ENCODE results near the gene CIAO2A.
A peak's percentile ranks its signal among the peaks of the same experiment; 100 is the strongest.

Gene CIAO2A

GRCh38 chr15:64093627-64094417 lies at the start of gene CIAO2A:
Gene CIAO2A, minus strand, starts transcription at chr15:64093838. Its CDS starts 70 bp downstream, at chr15:64093768.
- H3K4me3 ChIP-seq (ENCODE audit: low read depth, low read length), result peak within 1 kb of the TSS; percentile 71
- peak; percentile 99 for DNase-seq (ENCODE audit: low read depth)
- TF ChIP-seq CTCF (IDR thresholded peaks at IDR 0.05; ENCODE audit: low read depth, low read length, missing control alignments), result no peak

DNA sequence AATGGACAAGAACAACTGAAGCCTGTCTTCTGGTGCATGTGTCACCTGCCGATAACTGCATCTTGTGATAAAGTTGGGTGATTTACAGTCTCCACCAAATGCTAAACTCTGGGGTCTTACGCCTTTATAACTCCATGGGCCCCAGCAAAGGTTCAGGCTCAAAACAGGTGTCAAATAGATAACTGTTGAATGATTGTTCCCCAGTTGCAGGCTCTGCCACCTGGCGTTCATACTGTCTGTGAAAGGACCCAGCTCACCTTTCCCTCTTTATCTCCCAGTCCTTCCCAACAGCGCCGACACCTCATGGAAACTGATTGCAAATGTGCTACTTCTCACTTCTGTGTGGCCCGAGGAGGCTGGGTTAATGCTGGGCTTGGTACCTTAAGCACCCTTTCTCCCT lies 49.6 kb upstream of the CIAO2A start:
- H3K4me3 ChIP-seq (ENCODE audit: low read depth, low read length), result no peak overlapping the region
- TF ChIP-seq CTCF (IDR thresholded peaks at IDR 0.05; ENCODE audit: low read depth, low read length, missing control alignments), result no peak
- DNase-seq (ENCODE audit: low read depth), result no peak

DNA sequence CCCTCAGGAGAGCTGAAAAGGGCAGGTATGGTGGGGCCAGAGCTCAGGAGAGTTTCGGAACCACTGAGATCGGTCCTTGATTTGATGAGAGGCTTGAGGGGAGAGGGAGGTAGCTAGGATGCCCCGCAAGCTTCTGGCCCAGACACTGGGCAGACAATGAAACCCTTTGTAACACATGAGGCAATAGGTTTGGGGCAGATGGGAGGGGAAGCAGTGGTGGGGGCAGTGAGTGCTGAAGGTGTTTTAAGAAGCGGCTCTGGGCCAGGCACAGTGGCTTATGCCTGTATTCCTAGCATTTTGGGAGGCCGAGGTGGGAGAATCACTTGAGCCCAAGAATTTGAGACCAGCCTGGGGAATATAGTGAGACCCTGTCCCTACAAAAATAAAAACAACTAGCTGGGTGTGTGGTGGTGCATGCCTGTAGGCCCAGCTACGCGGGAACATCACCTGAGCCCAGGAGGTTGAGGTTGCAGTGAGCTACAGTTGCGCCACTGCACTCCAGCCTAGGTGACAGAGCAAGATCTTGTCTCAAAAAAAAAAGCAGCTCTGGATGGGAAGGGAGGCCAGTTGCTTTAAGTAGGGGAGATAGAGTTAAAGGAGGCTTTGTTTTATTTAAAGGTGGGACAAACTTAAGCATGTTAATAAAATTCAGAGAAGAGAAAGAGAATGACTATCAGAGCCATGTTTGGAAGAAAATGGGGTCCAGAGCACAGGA lies 48.3 kb upstream of the CIAO2A start:
- no peak for TF ChIP-seq CTCF (IDR thresholded peaks at IDR 0.05; ENCODE audit: low read depth, low read length, missing control alignments)
- DNase-seq (ENCODE audit: low read depth), result no peak
- no peak overlapping the region for H3K4me3 ChIP-seq (ENCODE audit: low read depth, low read length)

DNA sequence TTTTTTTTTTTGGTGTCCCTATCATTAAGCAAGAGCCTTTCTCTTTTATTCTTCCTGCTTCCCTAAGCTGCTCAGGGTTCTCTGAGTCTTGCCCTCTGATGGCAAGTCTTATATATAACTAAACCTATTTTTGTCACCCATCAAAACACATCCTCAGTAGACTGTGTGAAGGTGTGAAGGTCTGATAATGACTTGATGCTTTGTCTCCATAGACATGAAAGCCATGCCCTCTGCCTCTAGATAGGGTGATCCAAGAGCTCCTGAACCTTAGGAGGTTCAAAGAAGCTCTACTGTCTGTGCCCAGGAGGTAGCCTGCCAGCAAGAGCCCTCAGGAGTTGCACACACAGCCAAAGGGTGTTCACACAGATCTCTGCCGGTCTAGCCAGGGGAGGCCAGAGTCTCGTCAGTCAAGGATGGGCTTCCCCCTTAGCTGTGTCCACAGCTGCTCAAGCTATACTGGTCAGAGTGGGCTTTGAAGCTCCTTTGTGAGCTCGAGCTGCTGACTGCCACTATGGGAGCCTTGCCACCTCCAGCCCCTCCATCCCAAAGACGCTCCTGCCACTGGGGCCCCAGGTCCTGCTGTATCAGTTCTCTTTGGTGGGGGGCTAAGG lies 44.8 kb upstream of the CIAO2A start:
- TF ChIP-seq CTCF (IDR thresholded peaks at IDR 0.05; ENCODE audit: low read depth, low read length, missing control alignments), result no peak
- no peak overlapping the region for H3K4me3 ChIP-seq (ENCODE audit: low read depth, low read length)
- no peak for DNase-seq (ENCODE audit: low read depth)

GRCh38 chr15:64137226-64137833 lies 43.7 kb upstream of the CIAO2A start:
- no peak overlapping the region for H3K4me3 ChIP-seq (ENCODE audit: low read depth, low read length)
- TF ChIP-seq CTCF (IDR thresholded peaks at IDR 0.05; ENCODE audit: low read depth, low read length, missing control alignments), result peak; percentile 15
- no peak for DNase-seq (ENCODE audit: low read depth)

GRCh38 chr15:64136347-64136746 lies 42.7 kb upstream of the CIAO2A start:
- no peak for TF ChIP-seq CTCF (IDR thresholded peaks at IDR 0.05; ENCODE audit: low read depth, low read length, missing control alignments)
- H3K4me3 ChIP-seq (ENCODE audit: low read depth, low read length), result no peak overlapping the region
- no peak for DNase-seq (ENCODE audit: low read depth)
